Mucosa of gallbladder (tissue), 1 donor: ENCODE data around the gene LRRC75A. TPM values are rescaled to one million over a fixed set of nuclear protein-coding genes. Genes with fewer than 3 reads are reported as not detected.
"Not testable (repeated sequence)": the region's sequence is repeated elsewhere in the genome, so short reads cannot be mapped to it uniquely, and the experiment has no call there.

ENCODE experiments used
- DNase-seq: peaks from one replicate; pipeline ENCODE4 v3.0.0-alpha.2; 2020; ENCODE audit warnings: low spot score
- total RNA-seq: library from RNA; stranded (reverse); gene quantifications from one replicate; pipeline ENCODE4 v1.2.1, GENCODE V29; 2021
- donor health status: DM: no; HTN: no; CAD: no.

Gene LRRC75A
- total RNA-seq, 1 donor from 2014 or later: 7.0 TPM

DNA sequence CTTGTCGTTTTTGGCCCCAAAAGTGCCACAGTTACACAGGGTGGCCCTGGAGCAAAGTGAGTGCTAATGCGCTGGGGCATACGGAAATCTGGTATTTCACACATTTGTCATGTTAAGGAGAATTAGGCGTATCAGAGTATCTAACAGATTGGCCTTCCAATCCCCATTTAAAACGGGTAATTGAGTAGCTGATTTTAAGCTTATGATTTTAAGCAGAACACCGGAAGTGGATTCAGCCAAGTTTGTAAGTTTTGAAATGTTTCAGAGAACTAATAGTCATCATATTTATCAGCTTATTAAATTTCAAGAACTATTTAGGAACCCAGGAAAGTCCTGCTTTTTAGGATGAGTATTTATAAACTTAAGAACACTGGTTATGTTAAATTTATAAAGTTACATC, 19.5 kb downstream of the LRRC75A start:
- no peak for DNase-seq

DNA sequence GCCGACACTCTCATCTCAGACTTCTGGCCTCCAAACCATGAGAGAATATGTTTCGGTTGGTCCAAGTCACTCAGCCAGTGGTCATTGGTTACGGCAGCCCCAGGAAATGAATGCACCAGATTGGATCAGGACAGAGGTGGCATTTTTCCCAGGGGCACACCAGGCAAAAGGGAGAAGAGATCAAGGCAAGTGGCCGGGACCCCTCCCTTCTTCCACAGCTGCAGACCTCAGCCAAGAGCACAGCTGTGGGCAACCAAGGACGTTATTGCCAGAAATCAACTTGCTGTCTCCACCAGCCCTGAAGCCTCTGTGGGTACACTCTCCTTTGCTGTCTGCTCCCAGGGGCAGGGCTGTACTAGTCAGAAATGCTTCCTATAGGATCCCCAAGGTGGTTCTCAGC, 20.7 kb downstream of the LRRC75A start:
- no peak for DNase-seq

DNA sequence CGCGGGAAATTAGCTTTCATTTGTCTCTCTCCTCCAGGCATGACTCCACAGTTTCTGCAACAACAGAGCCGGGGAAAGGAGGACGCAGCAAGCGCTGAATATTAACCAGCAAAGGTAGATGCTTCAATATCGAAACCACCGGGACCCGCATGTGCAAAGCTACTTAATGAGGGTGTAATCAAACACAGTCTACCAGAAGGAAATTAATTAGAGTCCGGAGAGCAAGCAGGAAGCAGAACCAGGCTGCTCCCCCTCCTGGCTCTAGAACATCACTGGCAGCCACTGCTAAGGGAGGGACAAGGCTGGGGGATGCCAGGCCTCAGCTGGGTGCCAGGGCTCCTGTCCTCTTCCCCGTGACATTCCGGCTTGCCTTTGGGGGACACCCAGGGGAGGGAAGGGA, 21.7 kb downstream of the LRRC75A start:
- DNase-seq: no peak

DNA sequence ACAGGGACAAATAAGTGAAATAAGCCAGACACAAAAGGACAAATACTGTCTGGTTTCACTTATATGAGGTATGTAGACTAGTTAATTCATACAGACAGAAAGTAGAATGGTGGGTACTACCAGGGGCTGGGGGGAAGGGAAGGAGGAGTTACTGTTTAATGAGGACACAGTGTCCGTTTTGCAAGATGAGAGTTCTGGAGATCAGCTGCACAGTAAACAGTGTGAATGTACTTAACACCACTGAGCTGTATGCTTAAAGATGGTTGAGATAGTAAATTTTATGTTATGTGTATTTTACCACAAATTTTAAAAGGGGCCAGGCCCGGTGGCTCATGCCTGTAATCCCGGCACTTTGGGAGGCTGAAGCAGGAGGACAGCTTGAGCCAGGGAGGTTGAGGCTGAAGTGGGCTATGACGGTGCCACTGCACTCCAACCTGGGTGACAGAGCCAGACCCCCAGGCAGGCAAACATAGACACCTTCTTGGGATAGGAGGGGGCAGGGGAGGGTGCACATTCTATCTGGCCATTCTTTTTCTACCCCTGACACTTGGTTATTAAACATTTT, 23.5 kb downstream of the LRRC75A start:
- DNase-seq: no peak

DNA sequence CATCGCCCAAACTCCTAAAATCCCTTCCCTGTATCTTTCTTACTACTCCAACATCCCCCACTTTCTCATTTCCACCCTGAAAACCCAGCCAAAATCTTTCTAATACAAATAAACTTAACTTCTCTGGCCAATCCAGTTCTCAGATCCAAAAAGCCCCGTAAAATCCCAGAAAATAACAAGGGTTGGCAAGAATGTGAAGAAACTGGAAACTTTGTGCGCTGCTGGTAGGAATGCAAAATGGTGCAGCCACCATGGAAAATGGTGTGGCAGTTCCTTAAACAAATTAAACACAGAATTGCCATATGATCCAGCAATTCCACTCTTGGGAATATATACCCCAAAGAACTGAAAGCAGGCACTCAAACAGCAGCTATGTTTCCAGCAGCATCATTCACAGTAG, 24.1 kb downstream of the LRRC75A start:
- DNase-seq: no peak

DNA sequence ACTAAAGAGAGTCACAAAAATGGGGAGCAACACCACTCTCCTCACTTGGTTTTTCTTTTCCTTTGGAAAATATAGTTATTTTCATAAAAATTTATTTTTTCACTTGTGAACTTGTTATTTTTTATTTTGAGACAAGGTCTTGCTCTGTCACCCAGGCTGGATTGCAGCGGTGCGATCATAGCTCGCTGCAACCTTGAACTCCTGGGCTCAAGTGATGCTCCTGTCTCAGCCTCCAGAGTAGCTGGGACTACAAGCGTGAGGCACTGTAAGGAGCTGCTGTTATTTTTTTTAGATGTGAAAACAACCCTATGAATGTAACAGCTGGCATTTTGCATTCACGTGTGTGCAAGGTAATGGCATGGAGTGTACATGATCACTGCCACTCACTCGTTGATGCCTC, 24.9 kb downstream of the LRRC75A start:
- DNase-seq: no peak

DNA sequence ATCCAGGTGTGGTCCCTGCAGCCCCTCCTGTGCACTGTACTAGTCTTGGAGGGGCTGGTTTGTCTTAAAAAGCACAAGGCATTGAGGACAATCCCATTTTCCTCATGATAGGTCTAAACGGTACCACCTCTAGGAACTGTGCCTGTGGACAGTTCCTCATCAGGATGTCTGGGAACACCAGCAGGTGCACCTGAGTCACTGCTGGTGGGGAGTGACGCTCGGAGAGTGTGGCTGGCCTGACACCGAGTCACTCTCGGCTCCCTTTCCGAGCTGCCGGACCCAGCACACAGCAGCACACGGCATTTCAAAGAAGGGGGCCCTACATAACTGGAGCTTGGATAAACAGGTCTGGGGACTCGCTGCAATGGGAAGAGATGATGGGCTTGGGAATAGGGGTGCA, 25.6 kb downstream of the LRRC75A start:
- no peak for DNase-seq

DNA sequence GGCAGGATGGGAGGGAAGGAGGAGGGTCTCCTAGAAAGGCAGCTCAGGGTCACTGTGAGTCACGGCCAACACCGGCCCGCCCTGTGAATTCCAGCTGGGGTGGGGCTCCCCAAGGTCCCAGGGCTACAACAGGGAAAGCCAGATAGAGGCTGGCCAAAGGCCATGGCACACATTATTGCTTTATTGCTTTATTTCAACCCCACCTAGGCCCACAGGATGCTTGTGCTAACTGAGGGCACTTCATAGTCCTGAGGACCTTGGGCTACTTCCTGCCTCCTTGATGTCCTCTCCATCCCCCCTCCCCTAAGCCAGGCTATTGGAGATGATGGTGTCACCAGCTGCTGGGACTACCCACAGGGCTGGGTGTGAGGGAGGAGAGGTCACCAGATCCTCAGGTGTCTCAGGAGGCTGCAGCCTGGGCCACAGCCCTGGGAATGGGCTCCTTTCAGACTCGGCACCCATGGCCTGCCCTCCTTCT, 26.1 kb downstream of the LRRC75A start:
- DNase-seq: no peak

DNA sequence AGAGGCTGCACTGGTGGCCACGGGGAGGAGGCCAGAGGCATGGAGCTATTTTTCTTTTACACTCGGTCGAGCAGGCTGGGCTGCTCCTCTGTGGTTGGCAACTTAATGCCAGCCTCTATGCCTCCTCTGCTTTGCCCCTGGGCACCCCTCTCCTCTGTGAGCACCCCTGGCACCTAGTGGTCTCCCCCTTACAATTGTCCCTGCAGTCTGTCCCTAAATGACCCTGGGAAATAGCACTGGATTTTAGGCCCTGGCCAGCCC, 27.0 kb downstream of the LRRC75A start:
- DNase-seq: no peak

DNA sequence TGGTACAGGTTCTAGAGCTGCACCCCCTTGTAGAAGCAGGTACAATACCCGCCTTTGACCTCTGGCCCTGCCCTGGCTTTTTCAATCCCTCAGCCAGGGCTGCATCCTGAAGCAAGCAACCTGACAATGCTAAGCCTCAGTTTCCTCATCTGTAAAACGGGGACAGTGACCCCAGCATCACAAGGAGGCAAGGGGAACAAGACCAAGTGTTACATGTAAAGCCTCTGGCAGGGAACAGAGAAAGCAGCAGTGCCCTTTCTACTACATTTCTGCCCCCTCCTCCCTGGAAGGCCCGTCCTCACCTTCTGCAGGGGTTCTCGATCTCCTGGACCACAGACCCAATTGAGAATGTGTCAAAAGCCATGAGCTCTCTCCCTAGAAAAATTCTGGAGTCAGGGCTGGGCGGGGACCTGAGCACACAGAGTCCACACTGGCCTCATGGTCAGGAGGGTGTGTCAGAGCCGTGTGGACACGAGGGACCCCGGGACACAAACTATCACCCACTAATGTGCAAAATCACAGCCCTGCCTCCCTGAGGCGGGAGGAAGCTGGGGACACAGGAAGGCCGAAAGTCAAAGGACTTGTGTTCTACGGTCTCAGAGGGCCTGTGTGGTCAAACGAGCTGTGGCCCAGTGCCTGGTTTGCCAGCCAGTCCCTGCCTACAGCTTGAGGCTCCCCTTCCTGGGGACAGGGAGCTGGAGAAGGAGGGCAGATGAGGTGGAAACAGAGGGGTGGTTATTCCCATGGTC, 27.5 kb downstream of the LRRC75A start:
- no peak for DNase-seq

DNA sequence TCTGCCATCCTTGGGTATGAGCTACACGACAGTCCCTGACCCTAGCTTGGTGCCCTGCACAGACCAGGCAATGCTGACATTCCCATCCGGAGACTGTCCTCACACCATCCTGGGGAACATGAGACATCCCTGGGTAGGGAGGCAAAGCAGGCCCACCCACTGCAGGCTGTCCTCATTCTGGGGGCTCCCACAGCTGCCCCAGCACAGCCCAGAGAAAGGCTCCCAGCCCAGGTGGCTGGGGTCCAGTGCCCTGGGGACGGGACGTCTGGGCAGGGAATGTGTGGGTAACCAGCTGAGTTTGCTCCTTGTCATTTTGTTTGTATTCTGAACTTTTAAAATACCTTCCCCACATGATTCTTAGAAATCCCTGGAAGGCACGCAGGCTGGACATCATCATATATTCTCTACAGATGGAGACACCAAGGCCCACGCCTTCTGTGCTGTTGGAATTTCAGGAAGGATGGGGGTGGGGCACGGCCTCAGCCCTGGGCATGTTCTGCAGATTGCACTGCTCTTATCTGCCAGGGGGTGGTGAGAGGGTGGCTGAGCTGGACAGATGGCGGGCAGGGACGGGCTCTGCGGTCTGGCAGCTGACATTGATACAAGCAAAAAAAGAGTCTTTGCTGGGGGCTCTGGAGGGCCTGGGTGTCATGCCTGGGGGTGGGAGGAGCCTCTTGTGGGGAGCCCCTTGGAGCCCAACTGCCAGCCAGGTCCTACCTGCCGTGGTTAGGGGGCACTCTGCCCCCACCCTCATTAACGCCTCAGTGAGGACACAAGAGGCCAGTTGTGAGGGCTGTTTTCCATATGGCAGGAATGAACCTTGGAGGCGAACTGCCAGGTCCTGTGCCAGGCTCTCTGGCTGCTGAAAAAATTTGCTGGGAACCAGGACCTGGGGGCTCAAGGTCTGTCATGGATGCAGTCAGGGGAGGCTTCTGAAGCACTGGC, 28.4 kb downstream of the LRRC75A start:
- peak; percentile 56 for DNase-seq

DNA sequence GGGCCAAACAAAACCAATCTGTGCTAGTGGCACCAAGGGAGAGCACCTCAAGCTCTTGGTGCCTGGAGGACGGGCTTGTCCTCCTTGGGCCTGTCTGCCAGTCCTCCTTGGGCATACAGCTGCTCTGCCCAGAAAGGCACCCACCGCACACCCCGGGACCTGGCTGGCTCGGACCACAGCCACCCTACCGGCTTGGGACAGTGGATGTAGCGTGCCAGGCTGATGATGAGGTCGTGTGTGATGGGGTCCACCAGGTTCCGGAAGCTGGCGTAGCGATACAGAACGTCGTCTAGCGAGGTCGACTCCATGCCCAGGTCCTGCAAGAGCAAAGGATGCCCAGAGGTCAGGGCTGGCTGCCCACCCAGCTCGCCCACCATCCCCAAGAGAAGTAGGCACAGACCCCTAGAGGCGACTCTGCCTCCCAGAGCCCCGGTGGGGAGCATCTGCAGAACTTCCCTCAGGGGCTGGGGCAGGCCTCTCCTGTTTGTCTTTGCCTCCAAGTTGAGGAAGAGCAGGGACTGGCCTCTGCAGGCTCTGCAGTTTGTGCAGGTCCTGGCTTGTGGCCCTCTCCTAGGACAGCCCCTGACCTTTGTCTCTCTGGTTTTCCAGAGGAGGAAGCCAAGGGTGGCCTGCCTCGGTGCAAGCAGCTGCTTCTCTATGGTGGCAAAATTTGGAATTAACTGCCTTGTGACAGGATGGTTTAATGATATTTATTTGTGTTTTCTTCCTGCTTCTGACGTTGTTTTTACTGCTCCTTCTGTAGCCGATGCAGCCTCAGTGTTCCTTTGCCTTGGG, 29.7 kb downstream of the LRRC75A start:
- DNase-seq: no peak

DNA sequence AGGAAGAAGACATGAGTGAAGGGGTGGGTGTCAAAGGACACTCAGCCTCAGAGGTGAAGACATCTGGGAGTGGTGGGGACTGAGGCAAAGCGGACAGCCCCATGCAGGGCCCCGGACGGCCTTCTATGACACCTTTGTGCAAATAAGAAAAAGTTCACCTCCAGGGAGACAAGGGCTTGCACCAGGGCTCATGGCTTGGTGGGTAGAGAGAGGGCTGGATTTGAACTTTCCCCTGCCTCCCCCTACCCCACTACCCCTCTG, 30.5 kb downstream of the LRRC75A start:
- DNase-seq: no peak

DNA sequence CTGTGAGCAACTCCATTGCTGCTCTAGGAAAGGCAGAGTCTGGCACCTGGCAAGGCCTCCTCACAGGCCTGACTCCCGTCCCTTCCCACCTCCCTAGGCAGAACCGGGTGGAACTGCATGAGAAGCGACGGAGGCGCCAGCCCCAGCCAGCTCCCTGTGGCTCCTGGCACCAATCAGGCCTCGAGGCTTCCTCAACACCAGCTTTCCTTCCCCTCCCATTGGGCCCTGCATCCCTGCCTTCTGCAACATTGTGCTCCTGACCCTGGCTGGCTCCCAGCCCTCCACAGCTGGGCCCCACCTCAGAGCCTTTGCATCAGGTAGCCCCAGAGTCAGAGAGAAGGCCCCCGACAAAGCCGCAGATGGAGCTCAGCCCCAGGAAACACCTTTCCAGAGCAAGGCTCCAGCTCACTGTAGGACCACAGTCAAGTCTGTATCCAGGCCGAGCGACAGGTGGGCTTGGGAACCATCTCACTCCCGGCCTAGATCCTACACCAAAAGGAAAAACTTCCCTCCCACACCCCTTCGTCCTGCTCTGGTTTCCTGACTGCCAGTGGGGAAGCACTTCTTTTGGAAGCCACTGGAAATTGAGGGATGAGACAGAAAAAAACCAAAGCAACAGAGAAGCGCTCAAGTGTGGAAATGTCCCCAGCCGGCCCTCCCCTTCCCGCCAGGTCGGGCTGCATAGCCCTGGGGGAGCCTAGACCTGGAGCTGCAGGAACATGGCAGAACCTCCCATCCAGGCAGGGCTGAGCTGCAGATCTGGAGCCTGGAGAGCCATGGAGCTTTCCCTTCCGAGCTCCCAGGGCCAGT, 31.0 kb downstream of the LRRC75A start:
- no peak for DNase-seq

DNA sequence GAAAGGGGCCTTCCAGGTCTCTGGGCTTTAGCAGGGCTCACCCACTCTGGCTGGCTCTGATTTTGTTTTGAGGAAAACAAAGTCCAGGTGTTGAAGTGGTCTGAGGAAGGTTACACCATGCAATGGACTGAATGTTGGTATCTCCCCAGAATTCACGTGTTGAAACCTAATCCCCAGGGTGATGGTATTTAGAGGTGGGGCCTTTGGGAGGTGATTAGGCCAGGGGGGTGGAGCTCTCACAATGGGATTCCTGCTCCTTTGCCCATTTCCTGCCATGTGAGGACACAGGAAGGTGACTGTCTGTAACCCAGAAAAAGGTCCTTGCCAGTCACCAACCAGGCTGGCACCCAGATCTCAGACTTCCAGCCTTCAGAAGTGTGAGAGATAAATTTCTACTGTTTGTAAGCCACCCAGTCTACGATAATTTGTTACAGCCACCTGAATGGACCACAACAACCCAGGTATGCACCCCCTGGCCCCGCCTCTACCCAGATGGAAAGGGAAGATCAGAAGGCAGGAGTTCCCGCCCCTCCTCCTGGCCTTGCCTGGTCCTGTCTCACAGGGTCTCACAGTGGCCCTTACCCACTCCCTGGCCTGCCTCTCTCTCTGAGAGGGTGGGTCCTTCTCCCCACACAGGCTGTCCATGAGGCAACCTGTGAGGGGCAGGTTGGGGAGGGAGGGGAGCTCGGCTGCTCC, 32.0 kb downstream of the LRRC75A start:
- no peak for DNase-seq

DNA sequence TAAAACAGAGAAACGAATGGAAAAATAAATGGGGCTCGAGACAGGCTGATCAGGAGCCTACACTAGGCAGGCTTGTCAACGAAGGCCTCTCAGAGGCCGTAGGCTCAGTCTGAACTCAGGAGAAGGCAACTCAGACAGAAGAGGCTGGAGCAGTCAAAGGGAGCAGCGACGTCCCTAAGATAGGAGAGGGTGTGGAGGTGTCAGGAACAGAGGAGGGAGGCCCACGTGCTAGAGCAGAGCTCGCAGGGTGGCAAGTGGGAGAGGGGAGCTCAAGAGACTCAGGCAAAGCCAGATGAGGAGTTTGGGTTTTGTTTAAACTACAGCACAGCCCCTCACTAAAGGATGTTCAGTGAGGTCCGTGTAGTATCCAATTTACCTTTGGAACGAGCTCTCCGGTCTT, 32.7 kb downstream of the LRRC75A start:
- DNase-seq: no peak

DNA sequence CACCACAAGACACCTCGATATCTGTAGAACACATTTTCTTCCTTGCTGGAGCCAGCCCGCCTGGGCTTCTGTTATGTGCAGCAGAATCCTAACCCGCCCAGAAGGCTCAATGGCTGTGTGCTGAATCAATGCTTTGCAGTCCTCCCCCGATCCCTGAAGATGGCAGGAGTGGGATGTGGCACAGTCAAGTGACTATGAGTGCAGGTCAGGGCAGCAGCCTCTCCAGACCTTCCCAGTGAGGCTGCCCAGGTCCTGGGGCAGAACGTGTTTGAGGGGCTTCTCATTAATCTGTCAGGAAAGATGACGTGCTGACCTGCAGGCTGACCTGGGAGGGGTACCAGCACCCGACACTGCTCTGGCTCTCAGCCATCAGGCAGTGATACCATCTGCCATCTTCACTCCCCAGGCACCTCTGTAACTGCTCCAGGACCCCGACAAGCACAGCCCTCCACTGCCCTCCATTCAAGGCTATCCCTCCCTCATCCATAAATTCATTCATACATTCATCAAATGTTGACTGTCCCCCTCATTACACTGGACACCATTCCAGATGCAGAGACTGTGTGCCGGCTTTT, 35.2 kb downstream of the LRRC75A start:
- DNase-seq: no peak

DNA sequence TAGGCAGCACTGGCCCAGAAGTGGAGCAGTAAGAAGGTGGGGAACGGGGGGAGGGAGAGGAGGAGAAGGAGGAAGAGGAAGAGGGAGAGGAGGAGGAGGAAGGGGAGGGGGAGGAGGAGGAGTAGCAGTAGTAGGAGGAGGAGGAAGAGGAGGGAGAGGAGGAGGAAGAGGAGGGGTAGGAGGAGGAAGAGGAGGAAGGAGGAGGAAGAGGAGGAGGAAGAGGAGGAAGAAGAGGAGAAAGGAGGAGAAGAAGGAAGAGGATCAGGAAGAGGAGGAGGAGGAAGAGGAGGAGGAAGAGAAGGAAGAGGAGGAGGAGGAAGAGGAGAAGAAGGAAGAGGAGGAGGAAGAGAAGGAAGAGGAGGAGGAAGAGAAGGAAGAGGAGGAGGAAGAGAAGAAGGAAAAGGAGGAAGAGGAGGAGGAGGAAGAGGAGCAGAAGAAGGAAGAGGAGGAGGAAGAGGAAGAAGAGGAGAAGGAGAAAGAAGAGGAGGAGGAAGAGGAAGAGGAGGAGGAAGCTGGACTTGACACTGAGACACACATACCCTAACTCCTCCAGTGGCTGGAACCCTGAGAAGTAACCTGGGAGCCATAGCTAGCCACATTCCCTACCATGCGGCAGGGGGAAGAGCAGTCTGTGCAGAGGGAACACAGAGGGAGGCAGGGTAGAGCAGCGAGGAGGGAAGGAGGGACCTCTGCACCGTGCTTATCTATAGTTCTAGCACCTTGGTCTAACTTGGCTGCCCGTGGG, 35.8 kb downstream of the LRRC75A start:
- DNase-seq: no peak

DNA sequence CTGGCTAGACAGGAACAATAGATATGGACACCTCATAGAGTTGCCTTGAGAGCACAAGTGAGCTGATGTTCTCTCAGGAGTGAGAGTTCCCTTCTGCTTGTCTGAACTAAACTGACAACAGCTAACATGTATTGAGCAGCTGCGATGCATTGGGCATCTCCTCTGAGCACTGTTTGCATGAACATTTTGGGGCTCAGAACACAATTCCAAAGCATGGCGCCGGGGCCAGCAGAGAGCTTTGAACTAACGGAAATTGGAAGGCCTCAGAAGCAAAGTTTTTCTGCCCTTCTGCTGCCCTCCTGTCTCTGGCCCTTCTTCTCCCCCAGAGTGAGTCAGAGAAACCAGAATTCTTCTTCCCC, 38.5 kb downstream of the LRRC75A start:
- no peak for DNase-seq

DNA sequence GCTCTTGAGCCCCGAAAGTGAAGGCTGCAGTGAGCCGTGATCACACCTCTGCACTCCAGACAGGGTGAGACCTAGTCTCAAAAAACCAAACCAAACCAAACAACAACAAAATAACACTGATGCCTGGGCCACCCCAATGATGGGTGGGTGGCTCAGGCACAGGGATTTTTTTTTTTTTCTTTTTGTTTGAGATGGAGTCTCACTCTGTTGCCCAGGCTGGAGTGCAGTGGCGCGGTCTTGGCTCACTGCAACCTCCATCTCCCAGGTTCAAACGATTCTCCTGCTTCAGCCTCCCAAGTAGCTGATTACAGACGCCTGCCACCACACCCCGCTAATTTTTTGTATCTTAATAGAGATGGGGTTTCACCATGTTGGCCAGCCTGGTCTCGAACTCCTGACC, 39.7 kb downstream of the LRRC75A start:
- not testable (repeated sequence) for DNase-seq
